ENCODE data around the gene COX15.

The COX15 gene

GRCh38 chr10:99708428-99709012, 23.4 kb downstream of the COX15 start:
- peaks cover 75% of the 10 kb centered on the region for H3K36me3 ChIP-seq (ENCODE audit: insufficient read depth, low read length)
- H3K4me1 ChIP-seq (ENCODE audit: insufficient read depth, low read length): no peaks in the 10 kb centered on the region
- H3K9ac ChIP-seq (ENCODE audit: low read depth, low read length): no peak overlapping the region
- no peak overlapping the region for H3K4me3 ChIP-seq (ENCODE audit: low read length)
- H3K27ac ChIP-seq (ENCODE audit: low read depth, low read length): no peak overlapping the region
- H3K9me3 ChIP-seq (ENCODE audit: insufficient read depth, low read depth, low read length): no peaks in the 10 kb centered on the region
- 92% methylated on average over 1 of the region's 1 CpG for WGBS
- no peaks in the 10 kb centered on the region for H3K27me3 ChIP-seq (ENCODE audit: insufficient read depth, low read length)

GRCh38 chr10:99700649-99701048, 31.3 kb downstream of the COX15 start:
- no peaks in the 10 kb centered on the region for H3K9me3 ChIP-seq (ENCODE audit: insufficient read depth, low read depth, low read length)
- H3K4me1 ChIP-seq (ENCODE audit: insufficient read depth, low read length): no peaks in the 10 kb centered on the region
- no peak overlapping the region for H3K27ac ChIP-seq (ENCODE audit: low read depth, low read length)
- H3K4me3 ChIP-seq (ENCODE audit: low read length): no peak overlapping the region
- H3K27me3 ChIP-seq (ENCODE audit: insufficient read depth, low read length): no peaks in the 10 kb centered on the region
- no peak overlapping the region for H3K9ac ChIP-seq (ENCODE audit: low read depth, low read length)
- H3K36me3 ChIP-seq (ENCODE audit: insufficient read depth, low read length): peaks cover 84% of the 10 kb centered on the region
- WGBS: 96% methylated on average over 4 of the region's 4 CpGs

- WGBS: 96% methylated on average over 8 of the region's 8 CpGs
- H3K9ac ChIP-seq (ENCODE audit: low read depth, low read length): no peak overlapping the region
- H3K4me3 ChIP-seq (ENCODE audit: low read length): no peak overlapping the region
- H3K27ac ChIP-seq (ENCODE audit: low read depth, low read length): no peak overlapping the region
- H3K9me3 ChIP-seq (ENCODE audit: insufficient read depth, low read depth, low read length): no peaks in the 10 kb centered on the region
- peaks cover 74% of the 10 kb centered on the region for H3K36me3 ChIP-seq (ENCODE audit: insufficient read depth, low read length)
- no peaks in the 10 kb centered on the region for H3K4me1 ChIP-seq (ENCODE audit: insufficient read depth, low read length)
- H3K27me3 ChIP-seq (ENCODE audit: insufficient read depth, low read length): no peaks in the 10 kb centered on the region
These were observed 33.3 kb downstream of the COX15 start for GRCh38 chr10:99698504-99699080.

GRCh38 chr10:99695761-99696160, 36.2 kb downstream of the COX15 start:
- Histone ChIP-seq H3K9me3 (ENCODE audit: insufficient read depth, low read depth, low read length) (no peaks in the 10 kb centered on the region), H3K27me3 (ENCODE audit: insufficient read depth, low read length) (no peaks in the 10 kb centered on the region), H3K36me3 (ENCODE audit: insufficient read depth, low read length) (peaks cover 74% of the 10 kb centered on the region), H3K4me3 (ENCODE audit: low read length) (no peak overlapping the region), H3K4me1 (ENCODE audit: insufficient read depth, low read length) (no peaks in the 10 kb centered on the region), H3K27ac (ENCODE audit: low read depth, low read length) (no peak overlapping the region), H3K9ac (ENCODE audit: low read depth, low read length) (no peak overlapping the region)
- 96% methylated on average over 6 of the region's 6 CpGs for WGBS

- Histone ChIP-seq H3K36me3 (ENCODE audit: insufficient read depth, low read length) (peaks cover 69% of the 10 kb centered on the region), H3K27ac (ENCODE audit: low read depth, low read length) (no peak overlapping the region), H3K4me3 (ENCODE audit: low read length) (no peak overlapping the region), H3K27me3 (ENCODE audit: insufficient read depth, low read length) (no peaks in the 10 kb centered on the region), H3K9me3 (ENCODE audit: insufficient read depth, low read depth, low read length) (no peaks in the 10 kb centered on the region), H3K9ac (ENCODE audit: low read depth, low read length) (no peak overlapping the region), H3K4me1 (ENCODE audit: insufficient read depth, low read length) (no peaks in the 10 kb centered on the region)
- 97% methylated on average over 3 of the region's 3 CpGs for WGBS
These were observed 37.9 kb downstream of the COX15 start for GRCh38 chr10:99693933-99694583.

- 100% methylated on average over 1 of the region's 1 CpG for WGBS
- Histone ChIP-seq H3K27ac (ENCODE audit: low read depth, low read length) (no peak overlapping the region), H3K4me3 (ENCODE audit: low read length) (no peak overlapping the region), H3K9me3 (ENCODE audit: insufficient read depth, low read depth, low read length) (no peaks in the 10 kb centered on the region), H3K36me3 (ENCODE audit: insufficient read depth, low read length) (peaks cover 48% of the 10 kb centered on the region), H3K9ac (ENCODE audit: low read depth, low read length) (no peak overlapping the region), H3K27me3 (ENCODE audit: insufficient read depth, low read length) (no peaks in the 10 kb centered on the region), H3K4me1 (ENCODE audit: insufficient read depth, low read length) (no peaks in the 10 kb centered on the region)
These were observed 42.5 kb downstream of the COX15 start for GRCh38 chr10:99689461-99689860.

GRCh38 chr10:99685597-99685967, 46.3 kb downstream of the COX15 start:
- Histone ChIP-seq H3K9ac (ENCODE audit: low read depth, low read length) (no peak overlapping the region), H3K4me3 (ENCODE audit: low read length) (no peak overlapping the region), H3K4me1 (ENCODE audit: insufficient read depth, low read length) (no peaks in the 10 kb centered on the region), H3K27me3 (ENCODE audit: insufficient read depth, low read length) (no peaks in the 10 kb centered on the region), H3K36me3 (ENCODE audit: insufficient read depth, low read length) (peaks cover 36% of the 10 kb centered on the region), H3K27ac (ENCODE audit: low read depth, low read length) (no peak overlapping the region), H3K9me3 (ENCODE audit: insufficient read depth, low read depth, low read length) (no peaks in the 10 kb centered on the region)
- WGBS: 96% methylated on average over 1 of the region's 2 CpGs

GRCh38 chr10:99682752-99683151, 49.2 kb downstream of the COX15 start:
- Histone ChIP-seq H3K27me3 (ENCODE audit: insufficient read depth, low read length) (no peaks in the 10 kb centered on the region), H3K36me3 (ENCODE audit: insufficient read depth, low read length) (peaks cover 36% of the 10 kb centered on the region), H3K27ac (ENCODE audit: low read depth, low read length) (no peak overlapping the region), H3K9ac (ENCODE audit: low read depth, low read length) (no peak overlapping the region), H3K4me1 (ENCODE audit: insufficient read depth, low read length) (no peaks in the 10 kb centered on the region), H3K4me3 (ENCODE audit: low read length) (no peak overlapping the region), H3K9me3 (ENCODE audit: insufficient read depth, low read depth, low read length) (no peaks in the 10 kb centered on the region)
- no CpG with 5 or more reads among the region's 1 CpG for WGBS

Measured in HUES64 (cell line).